Measurements from ENCODE around the gene LPIN3.

LPIN3 gene

GRCh38 chr20:41364236-41364855, 23.7 kb downstream of the LPIN3 start:
- H3K9me3 ChIP-seq (ENCODE audit: insufficient read depth, low read depth, low read length): no peaks in the 10 kb centered on the region
- H3K4me1 ChIP-seq (ENCODE audit: insufficient read depth, low read length): no peaks in the 10 kb centered on the region; the same call in 1 of the 2 replicates
- H3K9ac ChIP-seq (ENCODE audit: low read depth, low read length): no peak overlapping the region
- H3K36me3 ChIP-seq (ENCODE audit: insufficient read depth, low read depth, low read length): no peaks in the 10 kb centered on the region
- H3K27me3 ChIP-seq (ENCODE audit: insufficient read depth, low read length): peaks cover 50% of the 10 kb centered on the region
- H3K27ac ChIP-seq (ENCODE audit: low read length): no peak overlapping the region
- H3K4me3 ChIP-seq (ENCODE audit: low read length): no peak overlapping the region

- peak overlapping the region; percentile 58; the same call in 1 of the 2 replicates for H3K4me3 ChIP-seq (ENCODE audit: low read length)
- H3K9me3 ChIP-seq (ENCODE audit: insufficient read depth, low read depth, low read length): no peaks in the 10 kb centered on the region
- no peaks in the 10 kb centered on the region; the same call in 1 of the 2 replicates for H3K4me1 ChIP-seq (ENCODE audit: insufficient read depth, low read length)
- no peaks in the 10 kb centered on the region for H3K36me3 ChIP-seq (ENCODE audit: insufficient read depth, low read depth, low read length)
- H3K27me3 ChIP-seq (ENCODE audit: insufficient read depth, low read length): peaks cover 58% of the 10 kb centered on the region
- H3K9ac ChIP-seq (ENCODE audit: low read depth, low read length): no peak overlapping the region
- H3K27ac ChIP-seq (ENCODE audit: low read length): no peak overlapping the region
These were observed 24.5 kb downstream of the LPIN3 start for GRCh38 chr20:41364967-41365765.

- Histone ChIP-seq H3K9me3 (ENCODE audit: insufficient read depth, low read depth, low read length) (no peaks in the 10 kb centered on the region; the same call in 1 of the 2 replicates), H3K27ac (ENCODE audit: low read length) (no peak overlapping the region), H3K4me3 (ENCODE audit: low read length) (peak overlapping the region; percentile 58; the same call in 1 of the 2 replicates), H3K4me1 (ENCODE audit: insufficient read depth, low read length) (no peaks in the 10 kb centered on the region; the same call in 1 of the 2 replicates), H3K36me3 (ENCODE audit: insufficient read depth, low read depth, low read length) (no peaks in the 10 kb centered on the region), H3K27me3 (ENCODE audit: insufficient read depth, low read length) (peaks cover 60% of the 10 kb centered on the region), H3K9ac (ENCODE audit: low read depth, low read length) (no peak overlapping the region)
These were observed 25.3 kb downstream of the LPIN3 start for GRCh38 chr20:41365777-41366545.

GRCh38 chr20:41366546-41367392, 26.1 kb downstream of the LPIN3 start, which contains the start of gene EMILIN3:
TSS of gene EMILIN3 (minus strand) at chr20:41366818. CDS start at chr20:41366634, 184 bp downstream.
- H3K27ac ChIP-seq (ENCODE audit: low read length): no peak within 1 kb of the TSS
- H3K4me3 ChIP-seq (ENCODE audit: low read length): peak within 1 kb of the TSS; percentile 72
- H3K4me1 ChIP-seq (ENCODE audit: insufficient read depth, low read length): no peaks in the 10 kb centered on the region; the same call in 1 of the 2 replicates
- H3K9ac ChIP-seq (ENCODE audit: low read depth, low read length): peak within 1 kb of the TSS; percentile 45; the same call in 1 of the 2 replicates
- peaks cover 60% of the 10 kb centered on the region for H3K27me3 ChIP-seq (ENCODE audit: insufficient read depth, low read length)
- H3K9me3 ChIP-seq (ENCODE audit: insufficient read depth, low read depth, low read length): peaks cover 3% of the 10 kb centered on the region; the same call in 1 of the 2 replicates
- no peaks in the 10 kb centered on the region for H3K36me3 ChIP-seq (ENCODE audit: insufficient read depth, low read depth, low read length)

- H3K9ac ChIP-seq (ENCODE audit: low read depth, low read length): 0 out of 2 replicates have a peak overlapping the region, but pooled peaks have one; percentile 45
- H3K4me3 ChIP-seq (ENCODE audit: low read length): peak overlapping the region; percentile 72
- H3K36me3 ChIP-seq (ENCODE audit: insufficient read depth, low read depth, low read length): no peaks in the 10 kb centered on the region
- H3K4me1 ChIP-seq (ENCODE audit: insufficient read depth, low read length): no peaks in the 10 kb centered on the region; the same call in 1 of the 2 replicates
- peaks cover 60% of the 10 kb centered on the region for H3K27me3 ChIP-seq (ENCODE audit: insufficient read depth, low read length)
- peaks cover 3% of the 10 kb centered on the region; the same call in 1 of the 2 replicates for H3K9me3 ChIP-seq (ENCODE audit: insufficient read depth, low read depth, low read length)
- H3K27ac ChIP-seq (ENCODE audit: low read length): no peak overlapping the region
These were observed 26.7 kb downstream of the LPIN3 start for GRCh38 chr20:41367393-41367695.

- Histone ChIP-seq H3K9me3 (ENCODE audit: insufficient read depth, low read depth, low read length) (peaks cover 3% of the 10 kb centered on the region; the same call in 1 of the 2 replicates), H3K27me3 (ENCODE audit: insufficient read depth, low read length) (peaks cover 60% of the 10 kb centered on the region), H3K9ac (ENCODE audit: low read depth, low read length) (no peak overlapping the region), H3K4me1 (ENCODE audit: insufficient read depth, low read length) (no peaks in the 10 kb centered on the region; the same call in 1 of the 2 replicates), H3K36me3 (ENCODE audit: insufficient read depth, low read depth, low read length) (no peaks in the 10 kb centered on the region), H3K4me3 (ENCODE audit: low read length) (no peak overlapping the region), H3K27ac (ENCODE audit: low read length) (no peak overlapping the region)
These were observed 27.3 kb downstream of the LPIN3 start for GRCh38 chr20:41367956-41368355.

GRCh38 chr20:41369673-41370072, 29.1 kb downstream of the LPIN3 start:
- no peak overlapping the region for H3K4me3 ChIP-seq (ENCODE audit: low read length)
- peaks cover 49% of the 10 kb centered on the region for H3K27me3 ChIP-seq (ENCODE audit: insufficient read depth, low read length)
- no peak overlapping the region for H3K9ac ChIP-seq (ENCODE audit: low read depth, low read length)
- no peaks in the 10 kb centered on the region for H3K36me3 ChIP-seq (ENCODE audit: insufficient read depth, low read depth, low read length)
- no peak overlapping the region for H3K27ac ChIP-seq (ENCODE audit: low read length)
- H3K9me3 ChIP-seq (ENCODE audit: insufficient read depth, low read depth, low read length): peaks cover 3% of the 10 kb centered on the region; the same call in 1 of the 2 replicates
- no peaks in the 10 kb centered on the region; the same call in 1 of the 2 replicates for H3K4me1 ChIP-seq (ENCODE audit: insufficient read depth, low read length)

- Histone ChIP-seq H3K9ac (ENCODE audit: low read depth, low read length) (no peak overlapping the region), H3K27me3 (ENCODE audit: insufficient read depth, low read length) (peaks cover 44% of the 10 kb centered on the region), H3K4me1 (ENCODE audit: insufficient read depth, low read length) (no peaks in the 10 kb centered on the region; the same call in 1 of the 2 replicates), H3K4me3 (ENCODE audit: low read length) (no peak overlapping the region), H3K36me3 (ENCODE audit: insufficient read depth, low read depth, low read length) (no peaks in the 10 kb centered on the region), H3K9me3 (ENCODE audit: insufficient read depth, low read depth, low read length) (peaks cover 3% of the 10 kb centered on the region; the same call in 1 of the 2 replicates), H3K27ac (ENCODE audit: low read length) (no peak overlapping the region)
These were observed 29.6 kb downstream of the LPIN3 start for GRCh38 chr20:41370176-41370575.

- Histone ChIP-seq H3K27ac (ENCODE audit: low read length) (no peak overlapping the region), H3K36me3 (ENCODE audit: insufficient read depth, low read depth, low read length) (no peaks in the 10 kb centered on the region), H3K9ac (ENCODE audit: low read depth, low read length) (no peak overlapping the region), H3K27me3 (ENCODE audit: insufficient read depth, low read length) (peaks cover 33% of the 10 kb centered on the region), H3K4me3 (ENCODE audit: low read length) (no peak overlapping the region), H3K4me1 (ENCODE audit: insufficient read depth, low read length) (no peaks in the 10 kb centered on the region; the same call in 1 of the 2 replicates), H3K9me3 (ENCODE audit: insufficient read depth, low read depth, low read length) (peaks cover 3% of the 10 kb centered on the region; the same call in 1 of the 2 replicates)
These were observed 30.8 kb downstream of the LPIN3 start for GRCh38 chr20:41371371-41371770.

GRCh38 chr20:41373251-41373783, 32.7 kb downstream of the LPIN3 start:
- peaks cover 3% of the 10 kb centered on the region; the same call in 1 of the 2 replicates for H3K9me3 ChIP-seq (ENCODE audit: insufficient read depth, low read depth, low read length)
- H3K4me1 ChIP-seq (ENCODE audit: insufficient read depth, low read length): no peaks in the 10 kb centered on the region
- H3K36me3 ChIP-seq (ENCODE audit: insufficient read depth, low read depth, low read length): no peaks in the 10 kb centered on the region
- H3K9ac ChIP-seq (ENCODE audit: low read depth, low read length): no peak overlapping the region
- H3K4me3 ChIP-seq (ENCODE audit: low read length): no peak overlapping the region
- no peak overlapping the region for H3K27ac ChIP-seq (ENCODE audit: low read length)
- peaks cover 16% of the 10 kb centered on the region for H3K27me3 ChIP-seq (ENCODE audit: insufficient read depth, low read length)

Measured in iPS-20b (cell line).